G401 (cell line): ENCODE data around the gene SPART. TPM values are rescaled to one million over a fixed set of nuclear protein-coding genes. Genes with fewer than 3 reads are reported as not detected.

Source experiments
- DNase-seq: peaks from one replicate; pipeline ENCODE4 v3.0.0-alpha.2; 2015; ENCODE audit warnings: low spot score
- in situ Hi-C: cut with HindIII; loops from 2 replicates; pipeline ENCODE4 v1.10.0; 2016; ENCODE audit warnings: low sequenced_read_pairs, mixed read lengths
- total RNA-seq: library from RNA; depleted of rRNA; stranded (reverse); fragments of >200 nt; shearing (Covaris generic); gene quantifications from 2 replicates; pipeline ENCODE4 v1.2.3, GENCODE V29; 2014; rRNA removed

SPART gene
- total RNA-seq, 1 experiment from 2014 or later, result 0.31 TPM

- no peak for DNase-seq
- in situ Hi-C loops, result no loop called here
Observed at GRCh38 chr13:36273431-36273830, 72.8 kb downstream of the SPART start.

- DNase-seq, result no peak
- in situ Hi-C loops, result no loop called here
Observed at GRCh38 chr13:36261976-36262375, 84.2 kb downstream of the SPART start.

- in situ Hi-C loops, result no loop called here
Observed at GRCh38 chr13:36261011-36261410, 85.2 kb downstream of the SPART start.

DNA sequence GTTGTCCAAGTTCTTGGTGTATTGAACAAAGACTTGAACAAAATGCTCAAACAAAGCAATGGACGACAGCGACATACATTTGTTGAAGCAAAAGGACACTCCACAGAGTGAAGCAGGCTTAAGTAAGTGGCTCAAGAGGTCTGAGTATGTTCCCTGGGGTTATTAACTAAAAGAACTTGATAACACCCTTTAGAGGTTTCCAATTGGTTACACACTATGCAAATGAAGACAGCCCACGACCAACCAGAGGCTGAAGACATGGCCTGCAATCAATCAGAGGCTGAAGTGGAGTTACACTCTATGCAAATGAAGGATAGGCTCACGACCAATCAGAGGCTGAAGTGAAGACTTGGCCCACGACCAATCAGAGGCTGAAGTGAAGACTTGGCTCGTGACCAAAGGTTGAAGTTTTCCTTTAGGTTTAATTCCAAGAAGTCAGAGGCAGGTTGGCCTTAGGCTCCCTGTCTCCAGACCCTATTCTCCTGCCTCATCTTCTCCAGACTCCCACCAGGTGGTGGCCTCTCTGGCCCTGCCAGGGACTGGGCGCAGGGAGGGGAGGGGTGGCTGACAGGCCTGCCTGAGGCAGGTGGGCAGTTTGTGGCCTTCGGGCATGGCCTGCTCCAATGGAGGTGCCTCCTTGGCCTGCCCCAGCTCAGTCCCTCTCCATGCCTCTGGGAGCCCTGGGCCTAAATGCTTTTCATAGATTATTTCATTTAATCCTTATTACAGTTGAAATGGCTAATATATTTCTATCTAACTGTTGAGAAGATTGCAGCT lies 86.6 kb downstream of the SPART start:
- in situ Hi-C loops, result no loop called here
- no peak for DNase-seq

More at GRCh38 chr13:36261011-36261410, 85.2 kb downstream of the SPART start:
- DNase-seq, result no peak

GRCh38 chr13:36258831-36259230 lies 87.4 kb downstream of the SPART start:
- DNase-seq, result no peak
- in situ Hi-C loops, result no loop called here

Other genes with a start within 250 kb of the SPART start
- not detected in 2 replicates for gene DCLK1, start 215.0 kb downstream of the SPART start, total RNA-seq
- not detected in 2 replicates for gene SOHLH2, start 131.8 kb downstream of the SPART start, total RNA-seq
- not detected in 2 replicates for gene CCDC169, start 48.6 kb downstream of the SPART start, total RNA-seq
- gene CCNA1, start 86.1 kb upstream of the SPART start, total RNA-seq, result 0.25 and 1.1 TPM in 2 replicates